OCI-LY3 (cell line): Measurements from ENCODE around the gene HS1BP3.

Experiments used
- EZH2phosphoT487 ChIP-seq: fragments of 200-600 bp; shearing (Covaris generic); IDR thresholded peaks from 2 replicates; pipeline ENCODE4 v1.6.1; 2018; ENCODE audit warnings: antibody characterized with exemption, mixed run types, low read depth
- TF ChIP-seq, protein P1 (sequence below): fragments of 200-600, 300-600 bp; sonication (generic); IDR thresholded peaks from 2 replicates; pipeline ENCODE4 v1.5.1; 2014; ENCODE audit warnings: antibody characterized with exemption, low read length, low read depth

DNA sequence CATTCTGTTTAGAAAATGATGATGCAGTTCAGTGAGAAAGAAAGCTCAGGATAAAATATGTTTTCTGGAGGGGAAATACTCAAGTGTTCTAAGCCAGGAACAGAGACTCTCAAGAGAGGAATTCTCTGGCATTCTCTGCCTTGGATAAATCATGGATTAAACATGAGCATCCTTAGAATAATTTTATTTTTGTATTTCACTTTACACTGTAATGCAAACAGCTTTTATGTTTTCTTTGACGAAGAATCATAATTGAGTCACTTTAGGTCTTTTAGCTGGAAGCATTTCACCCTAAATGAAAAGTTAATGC lies 27.1 kb upstream of the HS1BP3 start:
- TF ChIP-seq, protein P1, sequence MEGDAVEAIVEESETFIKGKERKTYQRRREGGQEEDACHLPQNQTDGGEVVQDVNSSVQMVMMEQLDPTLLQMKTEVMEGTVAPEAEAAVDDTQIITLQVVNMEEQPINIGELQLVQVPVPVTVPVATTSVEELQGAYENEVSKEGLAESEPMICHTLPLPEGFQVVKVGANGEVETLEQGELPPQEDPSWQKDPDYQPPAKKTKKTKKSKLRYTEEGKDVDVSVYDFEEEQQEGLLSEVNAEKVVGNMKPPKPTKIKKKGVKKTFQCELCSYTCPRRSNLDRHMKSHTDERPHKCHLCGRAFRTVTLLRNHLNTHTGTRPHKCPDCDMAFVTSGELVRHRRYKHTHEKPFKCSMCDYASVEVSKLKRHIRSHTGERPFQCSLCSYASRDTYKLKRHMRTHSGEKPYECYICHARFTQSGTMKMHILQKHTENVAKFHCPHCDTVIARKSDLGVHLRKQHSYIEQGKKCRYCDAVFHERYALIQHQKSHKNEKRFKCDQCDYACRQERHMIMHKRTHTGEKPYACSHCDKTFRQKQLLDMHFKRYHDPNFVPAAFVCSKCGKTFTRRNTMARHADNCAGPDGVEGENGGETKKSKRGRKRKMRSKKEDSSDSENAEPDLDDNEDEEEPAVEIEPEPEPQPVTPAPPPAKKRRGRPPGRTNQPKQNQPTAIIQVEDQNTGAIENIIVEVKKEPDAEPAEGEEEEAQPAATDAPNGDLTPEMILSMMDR = no peak
- no peak for TF ChIP-seq EZH2phosphoT487
